Adrenal gland (tissue), 12 donors: ENCODE measurements around the gene CCDC93. TPM values are rescaled to one million over a fixed set of nuclear protein-coding genes. Genes with fewer than 3 reads are reported as not detected.

ENCODE experiments used
- DNase-seq, 7 donors: peaks; one replicate each; pipeline ENCODE4 v3.0.0-alpha.2; 2019 to 2020
- H3K27ac ChIP-seq, 5 donors: fragments of 200-600 bp; sonication (generic) in 4 of 5; 1 replicate in 3 of 5; 2 replicates in 2 of 5; pipeline versions ENCODE4 v1.5.1 to v1.8.0; 2016 to 2020; ENCODE audit warnings: mild to moderate bottlenecking in 1 of 5
- H3K27me3 ChIP-seq: fragments of 200-600 bp; 2 replicates; pipeline ENCODE4 v1.8.0; 2021
- H3K36me3 ChIP-seq, 2 donors: fragments of 200-600 bp; replicated peaks in 1 of 2; 1 replicate in 1 of 2; 2 replicates in 1 of 2; pipeline versions ENCODE4 v1.5.1 to v1.8.0; 2018 to 2022
- H3K4me1 ChIP-seq, 2 donors: fragments of 200-600 bp; replicated peaks in 1 of 2; 1 replicate in 1 of 2; 2 replicates in 1 of 2; pipeline versions ENCODE4 v1.5.1 to v1.8.0; 2018 to 2021
- H3K4me3 ChIP-seq, 4 donors: fragments of 200-600 bp; sonication (generic) in 3 of 4; one replicate each; pipeline ENCODE4 v1.5.1; 2016 to 2018
- H3K9me3 ChIP-seq, 3 donors: fragments of 200-600 bp; sonication (generic) in 1 of 3; replicated peaks in 1 of 3; 1 replicate in 2 of 3; 2 replicates in 1 of 3; pipeline versions ENCODE4 v1.5.1 to v1.8.0; 2016 to 2021
- POLR2A ChIP-seq, 2 donors: fragments of 450-650 bp; IDR thresholded peaks; one replicate each; pipeline ENCODE4 v1.6.1; 2017; ENCODE audit warnings: antibody characterized with exemption in 2 of 2, mild to moderate bottlenecking in 2 of 2, moderate library complexity in 1 of 2
- WGBS, 4 donors: extraction: QIAGEN DNeasy Blood & Tissue Kit in 2 of 4; methylation state at CpG; one replicate each; pipeline versions ENCODE4 v1.1.5 to v1.1.7; 2013 to 2017; 5-methylcytosine and 5-hydroxymethylcytosine counted together
- intact Hi-C, 2 donors: fragments of 100-400 bp; cut with DNase I; formaldehyde crosslinking; loops; one replicate each; pipeline versions ENCODE4 v1.14.1 to v1.15.0; 2022 to 2023
- polyA plus RNA-seq, 3 donors: library from polyadenylated mRNA; stranded (reverse); fragments of 200-250 nt in 2 of 3; fragments of 350-450 nt in 1 of 3; fragmentation: Illumina TruSeq in 1 of 3; extraction: RNeasy Lipid Tissue Mini Kit (QIAGEN cat#74804) in 1 of 3; gene quantifications; one replicate each; pipeline ENCODE4 v1.2.3, GENCODE V29; 2013 to 2014
- total RNA-seq, 9 donors: library from RNA; depleted of rRNA in 4 of 9; stranded (reverse); fragments of >200 nt in 4 of 9; fragments of 120-200 nt in 1 of 9; fragmentation: NEBNext Ultra II Directional in 1 of 9; extraction: Animal tissue kit (Norgen Biotek cat#: 25700) in 1 of 9; gene quantifications; one replicate each; pipeline versions ENCODE4 v1.1.0 to v1.2.4, GENCODE V29; 2013 to 2023
- TF ChIP-seq, protein P1 (sequence below), 6 experiments: fragments of 450-650 bp in 4 of 6; fragments of 200-600 bp in 2 of 6; sonication (generic) in 1 of 6; IDR thresholded peaks; 1 replicate in 5 of 6; 2 replicates in 1 of 6; pipeline versions ENCODE4 v1.5.1 to v1.8.0; 2016 to 2021; ENCODE audit warnings: antibody characterized with exemption in 6 of 6, mild to moderate bottlenecking in 2 of 6, moderate library complexity in 1 of 6
- donor health status: healthy with polysubstance abuse.
- donor health status: Bipolar disorder and iron deficiency.
- donor health status: DM: yes; HTN: yes; CAD: no.
- donor health status: DM: no; HTN: no; CAD: no.
- donor health status: DM: no; HTN: no; CAD: no.
- donor health status: DM: yes; HTN: yes; CAD: no.

CCDC93 gene
- total and polyA plus RNA-seq, 12 donors = 10.9 to 50.6 (median 33.8) TPM

DNA sequence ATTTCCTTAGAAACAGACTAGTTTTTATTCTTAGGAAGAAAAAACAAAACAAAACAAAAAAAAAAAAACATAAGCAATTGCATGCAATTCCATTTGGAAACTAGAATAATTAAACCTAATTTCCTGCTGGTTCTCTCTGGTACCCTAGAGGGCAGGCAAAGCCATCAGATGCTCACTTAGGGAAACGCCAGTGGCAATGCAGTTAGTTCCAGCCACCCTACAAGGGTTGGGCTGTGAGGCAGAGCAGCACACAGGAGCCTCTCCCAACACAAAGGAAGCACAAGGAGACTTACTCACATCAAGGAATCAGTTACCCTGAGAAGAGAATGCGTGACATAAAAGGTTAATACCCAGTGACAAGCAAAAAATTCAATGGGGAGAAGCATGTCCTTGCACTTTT lies 28.8 kb downstream of the CCDC93 start:
- 81 to 95% (median 88%) methylated on average over 2 of the region's 2 CpGs for WGBS, 4 donors
- H3K27ac ChIP-seq = no peak overlapping the region
- intact Hi-C loops = no loop called here
- no peak overlapping the region for H3K4me3 ChIP-seq
- no peak for DNase-seq
- H3K9me3 ChIP-seq = no peaks in the 10 kb centered on the region
- H3K27me3 ChIP-seq = no peaks in the 10 kb centered on the region
- peaks cover 6 to 33% of the 10 kb centered on the region in 2 donors for H3K4me1 ChIP-seq
- TF ChIP-seq, protein P1, sequence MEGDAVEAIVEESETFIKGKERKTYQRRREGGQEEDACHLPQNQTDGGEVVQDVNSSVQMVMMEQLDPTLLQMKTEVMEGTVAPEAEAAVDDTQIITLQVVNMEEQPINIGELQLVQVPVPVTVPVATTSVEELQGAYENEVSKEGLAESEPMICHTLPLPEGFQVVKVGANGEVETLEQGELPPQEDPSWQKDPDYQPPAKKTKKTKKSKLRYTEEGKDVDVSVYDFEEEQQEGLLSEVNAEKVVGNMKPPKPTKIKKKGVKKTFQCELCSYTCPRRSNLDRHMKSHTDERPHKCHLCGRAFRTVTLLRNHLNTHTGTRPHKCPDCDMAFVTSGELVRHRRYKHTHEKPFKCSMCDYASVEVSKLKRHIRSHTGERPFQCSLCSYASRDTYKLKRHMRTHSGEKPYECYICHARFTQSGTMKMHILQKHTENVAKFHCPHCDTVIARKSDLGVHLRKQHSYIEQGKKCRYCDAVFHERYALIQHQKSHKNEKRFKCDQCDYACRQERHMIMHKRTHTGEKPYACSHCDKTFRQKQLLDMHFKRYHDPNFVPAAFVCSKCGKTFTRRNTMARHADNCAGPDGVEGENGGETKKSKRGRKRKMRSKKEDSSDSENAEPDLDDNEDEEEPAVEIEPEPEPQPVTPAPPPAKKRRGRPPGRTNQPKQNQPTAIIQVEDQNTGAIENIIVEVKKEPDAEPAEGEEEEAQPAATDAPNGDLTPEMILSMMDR (IDR thresholded peaks at IDR 0.05) = no peak
- H3K36me3 ChIP-seq = peaks cover 0 to 32% of the 10 kb centered on the region in 2 donors

DNA sequence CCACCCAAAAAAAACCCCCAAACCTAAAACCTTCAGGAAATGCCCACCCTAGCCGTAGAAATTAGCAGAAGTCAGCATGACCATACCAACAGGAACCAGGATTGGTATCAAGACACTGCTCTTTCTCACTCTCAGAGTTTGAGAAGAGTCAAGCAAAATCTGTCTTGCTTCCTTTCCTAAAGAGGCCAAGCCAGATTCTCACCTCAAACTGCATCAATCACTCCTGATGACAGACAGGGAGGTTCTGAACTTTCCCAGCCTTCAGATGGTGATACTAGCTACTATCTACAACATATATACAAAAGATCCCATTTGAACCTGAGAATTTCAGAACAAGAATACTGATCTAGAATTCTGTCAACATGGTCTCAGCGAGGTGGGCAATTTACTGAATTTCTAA lies 29.7 kb downstream of the CCDC93 start:
- 68 to 100% (median 96%) methylated on average over 2 of the region's 2 CpGs for WGBS, 4 donors
- intact Hi-C loops = no loop called here
- TF ChIP-seq, protein P1 (IDR thresholded peaks at IDR 0.05) = no peak
- TF ChIP-seq POLR2A (IDR thresholded peaks at IDR 0.05) = no peak
- Histone ChIP-seq H3K27me3 (no peaks in the 10 kb centered on the region), H3K4me3 (no peak overlapping the region), H3K27ac (no peak overlapping the region), H3K9me3 (no peaks in the 10 kb centered on the region), H3K4me1 (peaks cover 8 to 40% of the 10 kb centered on the region in 2 donors), H3K36me3 (peaks cover 0 to 24% of the 10 kb centered on the region in 2 donors)
- DNase-seq = no peak

DNA sequence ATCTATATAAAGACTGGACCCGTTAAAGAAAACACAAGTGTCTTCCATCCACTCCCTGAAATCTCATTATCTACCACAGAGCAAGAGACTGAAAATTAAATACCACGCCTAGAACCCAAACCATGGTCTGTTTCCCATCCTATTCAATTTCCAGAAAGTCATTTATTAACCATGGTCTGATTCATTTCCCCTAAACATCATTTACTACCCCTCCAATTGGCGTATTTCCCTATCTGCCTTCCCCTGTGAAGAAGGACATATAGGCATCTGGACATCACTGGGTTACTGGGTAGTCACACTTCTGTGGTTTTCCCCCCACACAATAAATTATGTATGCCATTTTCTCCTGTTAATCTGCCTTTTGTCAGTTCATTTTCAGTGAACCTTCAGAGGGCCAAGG lies 30.8 kb downstream of the CCDC93 start:
- Histone ChIP-seq H3K4me1 (peaks cover 8 to 40% of the 10 kb centered on the region in 2 donors), H3K4me3 (no peak overlapping the region), H3K36me3 (peaks cover 0 to 21% of the 10 kb centered on the region in 2 donors), H3K27ac (no peak overlapping the region), H3K9me3 (no peaks in the 10 kb centered on the region), H3K27me3 (no peaks in the 10 kb centered on the region)
- DNase-seq = no peak
- 72 to 89% (median 83%) methylated on average over 3 of the region's 3 CpGs for WGBS, 4 donors
- TF ChIP-seq POLR2A (IDR thresholded peaks at IDR 0.05) = no peak
- TF ChIP-seq, protein P1 (IDR thresholded peaks at IDR 0.05) = no peak
- intact Hi-C loops = no loop called here

DNA sequence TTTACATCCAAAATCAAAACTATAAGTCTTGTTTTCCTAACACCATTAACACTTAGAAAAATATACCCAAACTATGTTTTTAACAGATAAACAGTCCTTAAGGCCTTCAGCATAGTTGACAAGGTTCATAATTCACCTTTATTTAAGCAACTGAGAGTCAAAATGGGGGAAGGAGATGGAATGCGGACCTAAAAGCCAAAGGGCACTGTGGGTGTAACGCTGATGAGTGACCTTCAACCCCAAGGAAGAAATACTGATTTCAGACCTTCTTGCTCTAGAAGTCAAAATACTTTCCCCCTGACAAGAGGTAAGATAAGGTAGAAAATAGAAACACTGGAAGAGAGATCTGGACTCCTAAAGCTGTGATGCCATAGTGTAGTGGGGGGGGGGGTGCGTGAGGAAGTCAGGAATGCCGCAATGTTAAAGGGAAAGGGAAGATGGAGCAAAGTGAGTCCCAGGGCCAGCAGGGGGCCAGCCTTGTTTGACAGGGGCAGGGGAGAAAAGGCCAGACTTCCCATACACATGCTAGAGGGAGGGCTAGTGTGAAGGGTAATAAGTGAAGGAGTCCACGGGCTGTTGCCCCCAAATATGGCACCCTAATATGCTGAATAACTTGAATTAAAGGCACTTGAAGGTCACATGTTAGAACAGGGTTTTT lies 31.4 kb downstream of the CCDC93 start:
- H3K4me1 ChIP-seq = peaks cover 8 to 40% of the 10 kb centered on the region in 2 donors
- H3K4me3 ChIP-seq = no peak overlapping the region
- DNase-seq = no peak
- H3K9me3 ChIP-seq = no peaks in the 10 kb centered on the region
- 82 to 90% (median 88%) methylated on average over 5 of the region's 5 CpGs for WGBS, 4 donors
- H3K27me3 ChIP-seq = no peaks in the 10 kb centered on the region
- H3K36me3 ChIP-seq = peaks cover 0 to 19% of the 10 kb centered on the region in 2 donors
- intact Hi-C loops = no loop called here
- TF ChIP-seq POLR2A (IDR thresholded peaks at IDR 0.05) = no peak
- TF ChIP-seq, protein P1 (IDR thresholded peaks at IDR 0.05) = no peak
- H3K27ac ChIP-seq = peak overlapping the region in 2 of 5 donors; percentile 64 to 83
